ENCODE measurements around the gene SNAPC2.

Gene SNAPC2

DNA sequence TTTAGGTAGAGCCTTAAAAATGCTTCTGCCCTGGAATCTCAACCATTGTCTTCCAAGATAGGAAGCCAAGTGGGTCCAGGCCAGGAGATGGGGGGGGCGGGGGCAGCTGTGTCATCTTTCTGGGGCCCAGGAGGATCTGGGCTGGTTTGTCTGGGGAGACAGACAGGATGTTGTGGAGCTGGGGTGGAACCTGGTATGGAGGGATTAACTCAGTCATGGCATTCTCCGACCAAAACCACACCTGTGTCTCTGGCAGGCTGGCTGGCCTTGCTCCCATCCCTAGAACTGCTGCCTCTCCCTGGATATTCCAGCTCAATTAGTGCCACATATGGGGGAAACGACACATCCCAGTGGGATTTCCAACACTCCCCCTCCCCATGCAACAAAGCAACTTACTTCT, 19.2 kb upstream of the SNAPC2 start:
- TF ChIP-seq, protein P1, sequence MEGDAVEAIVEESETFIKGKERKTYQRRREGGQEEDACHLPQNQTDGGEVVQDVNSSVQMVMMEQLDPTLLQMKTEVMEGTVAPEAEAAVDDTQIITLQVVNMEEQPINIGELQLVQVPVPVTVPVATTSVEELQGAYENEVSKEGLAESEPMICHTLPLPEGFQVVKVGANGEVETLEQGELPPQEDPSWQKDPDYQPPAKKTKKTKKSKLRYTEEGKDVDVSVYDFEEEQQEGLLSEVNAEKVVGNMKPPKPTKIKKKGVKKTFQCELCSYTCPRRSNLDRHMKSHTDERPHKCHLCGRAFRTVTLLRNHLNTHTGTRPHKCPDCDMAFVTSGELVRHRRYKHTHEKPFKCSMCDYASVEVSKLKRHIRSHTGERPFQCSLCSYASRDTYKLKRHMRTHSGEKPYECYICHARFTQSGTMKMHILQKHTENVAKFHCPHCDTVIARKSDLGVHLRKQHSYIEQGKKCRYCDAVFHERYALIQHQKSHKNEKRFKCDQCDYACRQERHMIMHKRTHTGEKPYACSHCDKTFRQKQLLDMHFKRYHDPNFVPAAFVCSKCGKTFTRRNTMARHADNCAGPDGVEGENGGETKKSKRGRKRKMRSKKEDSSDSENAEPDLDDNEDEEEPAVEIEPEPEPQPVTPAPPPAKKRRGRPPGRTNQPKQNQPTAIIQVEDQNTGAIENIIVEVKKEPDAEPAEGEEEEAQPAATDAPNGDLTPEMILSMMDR (IDR thresholded peaks at IDR 0.05; ENCODE audit: low read depth, low read length, missing control alignments), result no peak
- no peak overlapping the region for H3K4me3 ChIP-seq (ENCODE audit: low read depth, low read length)
- in situ Hi-C loops (cut with HindIII; ENCODE audit: low sequenced_read_pairs), result no loop called here
- DNase-seq (ENCODE audit: low read depth), result no peak

DNA sequence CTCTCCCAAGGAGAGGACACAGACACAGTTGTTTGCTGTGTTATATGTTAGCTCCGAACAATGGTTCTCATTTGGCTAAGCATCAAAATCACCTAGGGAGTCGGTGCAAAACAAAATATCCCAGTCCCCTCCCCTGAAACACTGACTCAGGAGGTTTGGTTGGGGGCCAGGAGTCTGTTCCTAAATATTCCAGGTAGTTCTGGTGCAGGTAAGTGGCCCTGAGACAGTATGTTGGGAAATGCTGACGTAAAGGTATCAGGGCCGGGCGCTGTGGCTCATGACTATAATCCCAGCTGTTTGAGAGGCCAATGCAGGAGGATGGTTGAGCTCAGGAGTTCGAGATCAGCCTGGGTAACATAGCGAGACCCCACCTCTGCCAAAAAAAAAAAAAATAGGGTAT, 18.8 kb upstream of the SNAPC2 start:
- TF ChIP-seq, protein P1 (IDR thresholded peaks at IDR 0.05; ENCODE audit: low read depth, low read length, missing control alignments), result no peak
- no peak overlapping the region for H3K4me3 ChIP-seq (ENCODE audit: low read depth, low read length)
- in situ Hi-C loops (cut with HindIII; ENCODE audit: low sequenced_read_pairs), result no loop called here
- DNase-seq (ENCODE audit: low read depth), result no peak

DNA sequence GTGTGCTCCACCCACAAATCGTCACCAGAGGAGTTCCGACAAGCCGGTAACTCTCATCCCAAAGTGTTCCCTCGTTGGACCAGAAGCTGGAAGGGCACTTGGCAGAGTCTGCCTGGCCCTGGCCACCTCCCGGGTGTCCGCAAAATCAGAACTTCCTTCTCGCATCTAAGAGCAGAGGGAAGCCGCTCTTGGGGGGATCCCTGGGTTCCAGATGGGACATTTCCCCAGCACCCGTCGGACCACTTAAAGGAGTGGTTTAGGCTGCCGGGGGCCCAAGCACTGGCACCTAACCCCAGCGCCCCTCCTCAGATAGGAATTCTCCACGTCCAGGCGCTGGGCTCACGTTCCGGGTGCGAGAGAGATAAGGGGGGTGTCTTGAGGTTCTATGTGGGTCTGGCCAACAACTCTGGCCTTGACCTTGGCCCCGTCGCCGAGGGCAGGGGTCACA, 17.3 kb upstream of the SNAPC2 start:
- H3K4me3 ChIP-seq (ENCODE audit: low read depth, low read length), result peak overlapping the region; percentile 67
- DNase-seq (ENCODE audit: low read depth), result no peak
- in situ Hi-C loops (cut with HindIII; ENCODE audit: low sequenced_read_pairs), result no loop called here
- TF ChIP-seq, protein P1 (IDR thresholded peaks at IDR 0.05; ENCODE audit: low read depth, low read length, missing control alignments), result no peak

DNA sequence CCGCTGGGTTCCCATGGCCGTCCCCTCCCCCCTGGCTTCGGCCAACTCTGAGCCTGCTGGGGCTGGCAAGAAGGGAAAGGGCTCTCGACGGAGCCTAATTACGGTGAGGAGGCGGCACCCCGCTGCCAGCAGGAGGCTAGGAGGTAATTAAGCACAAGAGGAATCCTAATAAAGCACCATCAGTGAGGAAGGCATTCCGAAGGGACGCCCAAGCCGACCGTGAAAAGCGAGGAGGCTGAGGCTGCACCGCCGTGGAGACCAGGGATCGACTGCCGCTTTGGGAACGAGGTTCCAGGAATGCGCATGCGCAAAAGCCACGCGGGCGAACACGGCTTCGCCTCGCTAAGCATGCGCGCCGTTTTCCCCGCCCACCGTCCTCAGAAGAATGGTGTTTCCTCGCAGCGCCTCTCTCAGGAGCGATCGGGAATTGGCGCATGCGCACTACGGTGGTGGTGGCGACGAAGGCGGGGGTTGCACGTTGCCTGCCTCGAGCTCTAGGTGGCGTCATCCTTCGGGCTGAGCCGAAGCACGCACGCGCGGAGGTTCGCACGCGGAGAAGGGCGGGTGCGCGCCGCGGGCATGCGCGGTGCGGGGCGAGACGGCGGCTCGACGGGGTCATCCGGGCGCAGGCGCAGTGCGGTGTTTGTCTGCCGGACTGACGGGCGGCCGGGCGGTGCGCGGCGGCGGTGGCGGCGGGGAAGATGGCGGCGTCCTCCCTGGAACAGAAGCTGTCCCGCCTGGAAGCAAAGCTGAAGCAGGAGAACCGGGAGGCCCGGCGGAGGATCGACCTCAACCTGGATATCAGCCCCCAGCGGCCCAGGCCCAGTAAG, 16.7 kb upstream of the SNAPC2 start, which contains the start of gene MAP2K7:
Gene MAP2K7, plus strand, starts transcription at position 634 of the 830 bp plus-strand sequence. Its CDS starts 68 bp downstream, at position 702.
- in situ Hi-C loops (cut with HindIII; ENCODE audit: low sequenced_read_pairs), result no loop called here
- TF ChIP-seq, protein P1 (IDR thresholded peaks at IDR 0.05; ENCODE audit: low read depth, low read length, missing control alignments), result peak; percentile 61
- H3K4me3 ChIP-seq (ENCODE audit: low read depth, low read length), result peak within 1 kb of the TSS; percentile 86
- peak; percentile 98 for DNase-seq (ENCODE audit: low read depth)

DNA sequence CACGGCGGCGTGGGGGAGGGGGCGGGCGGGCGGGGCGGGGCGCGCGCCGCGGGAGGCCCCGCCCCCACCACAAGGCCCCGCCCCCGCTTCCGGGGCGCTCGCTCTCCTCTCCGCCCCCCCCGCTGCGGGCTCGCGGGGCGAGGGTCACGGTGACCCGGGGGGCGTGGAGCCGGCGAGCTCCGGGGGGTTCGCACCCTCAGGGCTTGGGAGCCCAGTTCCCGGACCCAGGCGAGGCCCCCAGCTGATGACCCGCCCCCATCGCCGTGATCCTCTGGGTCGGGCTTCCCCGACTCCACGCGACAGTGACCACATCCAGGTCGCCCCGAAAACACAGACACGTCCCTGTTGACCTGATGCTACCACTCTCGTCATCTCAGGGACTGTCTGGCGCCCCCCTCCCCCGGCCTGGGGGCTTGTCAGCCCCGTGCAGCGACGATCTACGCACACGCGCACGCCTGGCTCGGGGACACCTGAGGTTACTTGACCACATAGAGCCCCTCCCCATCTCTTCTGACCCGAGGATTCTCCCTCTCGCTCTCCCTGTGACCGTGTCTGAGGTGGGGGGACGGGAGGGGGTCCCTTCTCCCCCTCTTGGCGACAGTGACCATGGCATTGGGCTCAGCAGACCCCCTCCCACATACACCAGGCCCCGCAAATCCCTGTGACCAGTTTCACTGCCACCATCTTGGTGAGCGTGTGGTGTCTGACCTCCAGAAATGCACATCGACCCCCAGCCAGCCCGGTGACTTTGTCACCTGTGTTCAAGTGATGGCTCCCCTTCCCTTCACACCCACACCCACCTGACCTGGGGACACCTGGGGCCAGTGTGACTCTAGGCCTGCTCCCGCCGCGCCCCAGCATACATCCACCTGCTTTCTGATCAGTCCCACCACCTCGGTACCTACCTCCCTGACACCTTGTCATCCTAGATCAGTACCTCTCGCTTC, 15.8 kb upstream of the SNAPC2 start:
- DNase-seq (ENCODE audit: low read depth), result no peak
- peak overlapping the region; percentile 86 for H3K4me3 ChIP-seq (ENCODE audit: low read depth, low read length)

DNA sequence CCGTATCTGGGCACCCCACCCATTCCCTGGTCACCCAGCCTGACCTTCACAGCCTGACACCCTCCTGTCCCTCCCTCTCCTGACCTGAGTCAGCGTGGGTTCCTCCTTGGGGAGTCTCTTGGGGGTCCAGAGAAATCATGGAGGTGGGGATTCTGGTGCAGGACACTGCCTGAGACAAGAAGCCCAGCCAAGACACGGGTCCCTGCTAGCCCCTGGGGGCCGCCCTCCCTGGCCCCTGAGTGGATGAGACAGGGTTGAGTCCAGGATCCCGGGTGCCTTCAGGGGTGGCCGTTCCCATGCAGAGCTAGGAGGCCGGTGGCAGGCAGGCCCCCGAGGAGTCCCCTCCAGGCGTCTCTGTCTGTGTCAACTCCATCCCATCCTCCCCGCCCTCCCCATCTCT, 14.9 kb upstream of the SNAPC2 start:
- no peak for DNase-seq (ENCODE audit: low read depth)
- in situ Hi-C loops (cut with HindIII; ENCODE audit: low sequenced_read_pairs), result no loop called here
- TF ChIP-seq, protein P1 (IDR thresholded peaks at IDR 0.05; ENCODE audit: low read depth, low read length, missing control alignments), result no peak
- peak overlapping the region; percentile 86 for H3K4me3 ChIP-seq (ENCODE audit: low read depth, low read length)

More for the DNA sequence above, 15.8 kb upstream of the SNAPC2 start:
- TF ChIP-seq, protein P1 (IDR thresholded peaks at IDR 0.05; ENCODE audit: low read depth, low read length, missing control alignments), result no peak
- in situ Hi-C loops (cut with HindIII; ENCODE audit: low sequenced_read_pairs), result no loop called here
